Effector CD8-positive, alpha-beta T cell (primary cell): Measurements from ENCODE around the gene GIPR.
"Not testable (repeated sequence)": the region's sequence is repeated elsewhere in the genome, so short reads cannot be mapped to it uniquely, and the experiment has no call there.

Experiments
- DNase-seq: peaks from one replicate; lab custom pipeline; 2025; lab: John Stamatoyannopoulos, UW

Gene GIPR

GRCh38 chr19:45691516-45692186 lies 23.6 kb downstream of the GIPR start, which contains the start of gene SNRPD2:
Gene SNRPD2 (minus strand): TSS chr19:45691953. CDS start chr19:45691888, 65 bp downstream.
- peak; percentile 90 for DNase-seq

- DNase-seq = peak; percentile 99
These were observed 24.4 kb downstream of the GIPR start, which contains the start of gene QPCTL for GRCh38 chr19:45692187-45693105. Gene QPCTL (plus strand): TSS chr19:45692666. CDS start chr19:45692704, 38 bp downstream.

GRCh38 chr19:45693106-45693788 lies 25.2 kb downstream of the GIPR start:
- peak; percentile 68 for DNase-seq

GRCh38 chr19:45701676-45702075 lies 33.7 kb downstream of the GIPR start:
- DNase-seq = no peak

- no peak for DNase-seq
These were observed 37.1 kb downstream of the GIPR start for GRCh38 chr19:45705115-45705514.

- DNase-seq = no peak
These were observed 37.8 kb downstream of the GIPR start for GRCh38 chr19:45705710-45706415.

GRCh38 chr19:45710356-45711130 lies 42.5 kb downstream of the GIPR start:
- DNase-seq = no peak

GRCh38 chr19:45711851-45712698 lies 44.1 kb downstream of the GIPR start:
- no peak for DNase-seq

- DNase-seq = no peak
These were observed 44.7 kb downstream of the GIPR start for GRCh38 chr19:45712699-45713067.

- no peak for DNase-seq
These were observed 45.1 kb downstream of the GIPR start for GRCh38 chr19:45713141-45713540.

GRCh38 chr19:45715139-45715538 lies 47.1 kb downstream of the GIPR start:
- DNase-seq = no peak

- no peak for DNase-seq
These were observed 48.5 kb downstream of the GIPR start for GRCh38 chr19:45716359-45717130.

- DNase-seq = peak; percentile 98
These were observed 49.3 kb downstream of the GIPR start for GRCh38 chr19:45717131-45717982.

- DNase-seq = no peak
These were observed 50.1 kb downstream of the GIPR start for GRCh38 chr19:45717983-45718650.

GRCh38 chr19:45720065-45720464 lies 52.0 kb downstream of the GIPR start:
- not testable (repeated sequence) for DNase-seq

- DNase-seq = not testable (repeated sequence)
These were observed 60.7 kb downstream of the GIPR start for GRCh38 chr19:45728683-45729082.

- DNase-seq = no peak
These were observed 61.8 kb downstream of the GIPR start for GRCh38 chr19:45729800-45730290.
